ENCODE measurements around the gene DDX25. TPM values are rescaled to one million over a fixed set of nuclear protein-coding genes. Genes with fewer than 3 reads are reported as not detected.
A peak's percentile ranks its signal among the peaks of the same experiment; 100 is the strongest.

DDX25 gene
- total RNA-seq, 4 donors from 2014 or later = 0.08 TPM; not detected in 3

GRCh38 chr11:125941619-125942611, 37.6 kb downstream of the DDX25 start:
- Histone ChIP-seq H3K36me3 (no peaks in the 10 kb centered on the region), H3K9me3 (no peaks in the 10 kb centered on the region), H3K27me3 (no peaks in the 10 kb centered on the region), H3K27ac (no peak overlapping the region), H3K4me1 (peaks cover 0 to 15% (median 9%) of the 10 kb centered on the region in 3 donors), H3K4me3 (no peak overlapping the region)
- WGBS, 2 donors (ENCODE audit: low coverage in 1 of 2) = 60 to 66% methylated on average over 7 to 11 of the region's 20 CpGs
- ATAC-seq = no peak
- no peak for TF ChIP-seq POLR2AphosphoS5 (IDR thresholded peaks at IDR 0.05)
- peak in 2 of 4 experiments; percentile 30 to 66 for TF ChIP-seq CTCF (IDR thresholded peaks at IDR 0.05)
- TF ChIP-seq EP300 (IDR thresholded peaks at IDR 0.05) = no peak

- no peak for ATAC-seq
- H3K27me3 ChIP-seq = no peaks in the 10 kb centered on the region
- no peaks in the 10 kb centered on the region for H3K36me3 ChIP-seq
- peaks cover 0 to 15% (median 9%) of the 10 kb centered on the region in 3 donors for H3K4me1 ChIP-seq
- TF ChIP-seq POLR2A (IDR thresholded peaks at IDR 0.05) (no peak), CTCF (IDR thresholded peaks at IDR 0.05) (no peak), POLR2AphosphoS5 (IDR thresholded peaks at IDR 0.05) (no peak), EP300 (IDR thresholded peaks at IDR 0.05) (no peak)
- H3K4me3 ChIP-seq = no peak overlapping the region
- no peak overlapping the region for H3K27ac ChIP-seq
- 85 to 100% methylated on average over 3 to 7 of the region's 12 CpGs for WGBS, 2 donors (ENCODE audit: low coverage in 1 of 2)
- H3K9me3 ChIP-seq = no peaks in the 10 kb centered on the region
Observed at GRCh38 chr11:125942771-125943428, 38.6 kb downstream of the DDX25 start.

GRCh38 chr11:125943661-125944349, 39.5 kb downstream of the DDX25 start:
- Histone ChIP-seq H3K36me3 (no peaks in the 10 kb centered on the region), H3K27ac (no peak overlapping the region), H3K9me3 (no peaks in the 10 kb centered on the region), H3K4me3 (no peak overlapping the region), H3K4me1 (peaks cover 0 to 8% (median 5%) of the 10 kb centered on the region in 3 donors), H3K27me3 (no peaks in the 10 kb centered on the region)
- TF ChIP-seq POLR2AphosphoS5 (IDR thresholded peaks at IDR 0.05) = no peak
- no peak for TF ChIP-seq POLR2A (IDR thresholded peaks at IDR 0.05)
- TF ChIP-seq CTCF (IDR thresholded peaks at IDR 0.05) = no peak
- TF ChIP-seq EP300 (IDR thresholded peaks at IDR 0.05) = no peak
- WGBS, 2 donors (ENCODE audit: low coverage in 1 of 2) = 88 to 98% methylated on average over 7 to 9 of the region's 9 CpGs
- no peak for ATAC-seq

- ATAC-seq = no peak
- Histone ChIP-seq H3K36me3 (no peaks in the 10 kb centered on the region), H3K4me1 (peaks cover 0 to 1% (median 0%) of the 10 kb centered on the region in 3 donors), H3K4me3 (no peak overlapping the region), H3K27ac (no peak overlapping the region), H3K9me3 (no peaks in the 10 kb centered on the region), H3K27me3 (no peaks in the 10 kb centered on the region)
- TF ChIP-seq CTCF (IDR thresholded peaks at IDR 0.05) = no peak
- TF ChIP-seq POLR2A (IDR thresholded peaks at IDR 0.05) = no peak
- no peak for TF ChIP-seq POLR2AphosphoS5 (IDR thresholded peaks at IDR 0.05)
- TF ChIP-seq EP300 (IDR thresholded peaks at IDR 0.05) = no peak
- 81 to 88% methylated on average over 3 to 5 of the region's 13 CpGs for WGBS, 2 donors (ENCODE audit: low coverage in 1 of 2)
Observed at GRCh38 chr11:125944350-125945010, 40.2 kb downstream of the DDX25 start.

Measured in gastroesophageal sphincter (tissue), 4 donors.